SH-SY5Y (cell line): ENCODE data around the gene ADGRE2.

Experiments used
- GATA2 ChIP-seq: IDR thresholded peaks from 2 replicates; pipeline ENCODE4 v1.6.1; 2011; ENCODE audit warnings: mild to moderate bottlenecking, low read depth, low read length
- GATA3 ChIP-seq: IDR thresholded peaks from 2 replicates; pipeline ENCODE4 v1.6.1; 2011; ENCODE audit warnings: low read depth, mild to moderate bottlenecking, low read length, moderate library complexity

DNA sequence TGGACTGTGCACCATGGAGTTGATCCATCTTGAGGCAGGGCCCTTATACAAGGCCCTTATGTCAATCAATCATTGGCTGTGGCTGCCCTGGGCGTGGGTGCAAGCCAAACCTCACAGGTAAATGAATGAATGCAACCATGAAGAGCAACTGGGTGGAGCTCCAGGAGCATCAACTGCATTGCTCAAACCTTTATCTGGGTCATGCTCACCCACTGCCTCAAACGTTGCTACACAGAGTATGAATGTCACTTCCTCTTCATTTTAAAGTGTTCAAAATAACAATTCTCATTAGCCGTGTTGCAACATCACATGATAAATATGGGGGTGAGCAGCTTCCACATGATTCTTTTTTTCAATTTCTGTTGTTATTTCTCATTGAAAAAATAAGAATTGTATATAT, 94.9 kb downstream of the ADGRE2 start:
- no peak for TF ChIP-seq GATA3
- no peak for TF ChIP-seq GATA2
